ENCODE measurements around the gene HMGXB4. TPM values are rescaled to one million over a fixed set of nuclear protein-coding genes. Genes with fewer than 3 reads are reported as not detected.

Gene HMGXB4
- total and polyA plus RNA-seq, 2 of the 8 experiments (the other 6 are each of a cell fraction or from before 2014, with no cell fraction given): 20.9 to 41.3 TPM

DNA sequence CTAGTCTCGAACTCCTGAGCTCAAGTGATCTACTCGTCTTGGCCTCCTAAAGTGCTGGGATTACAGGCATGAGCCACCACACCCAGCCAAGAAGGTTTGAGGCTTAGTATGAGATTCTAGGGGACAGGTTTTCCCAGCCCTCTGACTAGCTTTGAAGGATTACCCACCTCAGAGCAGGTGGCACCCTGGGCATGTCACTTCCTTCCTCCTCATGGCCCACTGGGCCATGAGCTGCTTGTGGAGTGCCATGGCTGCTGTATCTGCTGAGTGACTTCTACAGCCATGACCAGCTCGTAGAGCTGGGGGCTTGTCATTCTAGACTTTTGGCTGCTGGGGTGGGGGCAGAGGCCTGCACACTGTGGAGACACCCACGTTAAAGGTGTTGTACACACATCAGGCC, 67.5 kb downstream of the HMGXB4 start:
- Histone ChIP-seq H2BK20ac (ENCODE audit: low read length) (no peak overlapping the region), H3K36me3 (ENCODE audit: control insufficient read depth in 2 of 4, insufficient read depth in 4 of 4, low read length in 3 of 4) (peaks cover 5 to 13% (median 8%) of the 10 kb centered on the region in 4 experiments; a peak in 6 of 8 replicates), H4K91ac (replicated peaks; ENCODE audit: insufficient read length, low read length) (no peak overlapping the region), H3K18ac (ENCODE audit: extremely low read depth, low read length) (no peak overlapping the region), H4K20me1 (replicated peaks in 1 of 2; ENCODE audit: control insufficient read depth in 1 of 2, insufficient read depth in 2 of 2, low read length in 2 of 2) (peaks cover 3% of the 10 kb centered on the region in 2 experiments), H3K27ac (ENCODE audit: low read depth, low read length) (no peak overlapping the region), H3K23ac (ENCODE audit: insufficient read length) (no peak overlapping the region), H3K79me2 (ENCODE audit: control insufficient read depth in 1 of 2, insufficient read depth in 2 of 2, low read length in 2 of 2) (no peaks in the 10 kb centered on the region), H3K56ac (replicated peaks; ENCODE audit: insufficient read length, low read depth, low read length) (no peak overlapping the region), H2BK120ac (replicated peaks; ENCODE audit: low read depth, low read length) (no peak overlapping the region), H4K8ac (ENCODE audit: extremely low read depth, insufficient read depth, low read length) (no peak overlapping the region), H2BK12ac (ENCODE audit: low read depth, low read length) (no peak overlapping the region), H3K14ac (ENCODE audit: insufficient read length) (no peak overlapping the region), H2BK15ac (ENCODE audit: low read length) (no peak overlapping the region), H3K4me2 (ENCODE audit: insufficient read depth in 1 of 2, low read depth in 2 of 2, low read length in 2 of 2) (no peak overlapping the region), H4K5ac (ENCODE audit: insufficient read length, low read depth, low read length) (no peak overlapping the region), H2AFZ (ENCODE audit: low read length) (no peak overlapping the region), H3K79me1 (ENCODE audit: low read depth, low read length) (no peaks in the 10 kb centered on the region; the same call in none of the 2 replicates), H3K27me3 (replicated peaks in 1 of 4; ENCODE audit: control insufficient read depth in 3 of 4, extremely low read depth in 1 of 4, insufficient read depth in 3 of 4, low read length in 3 of 4) (no peaks in the 10 kb centered on the region), H3K9ac (replicated peaks in 1 of 4; ENCODE audit: extremely low read depth in 1 of 4, low read depth in 3 of 4, low read length in 3 of 4) (no peak overlapping the region), H3K4me3 (ENCODE audit: extremely low read depth in 1 of 4, insufficient read depth in 2 of 4, low read depth in 3 of 4, low read length in 4 of 4) (no peak overlapping the region), H3K4me1 (replicated peaks in 1 of 4; ENCODE audit: control insufficient read depth in 3 of 4, insufficient read depth in 4 of 4, low read length in 3 of 4) (no peaks in the 10 kb centered on the region), H2AK5ac (ENCODE audit: low read depth, low read length) (no peak overlapping the region), H3K9me3 (ENCODE audit: insufficient read depth in 2 of 2, low read depth in 1 of 2, low read length in 1 of 2) (no peaks in the 10 kb centered on the region), H2BK5ac (ENCODE audit: low read depth, low read length) (no peak overlapping the region), H3K23me2 (ENCODE audit: low read depth, low read length) (no peaks in the 10 kb centered on the region), H3K4ac (replicated peaks; ENCODE audit: insufficient read length, low read depth, low read length) (no peak overlapping the region)
- ChIA-PET CTCF (ENCODE audit: partially characterized antibody) (interaction anchor here (1.0 kb wide), 1 partner anchor 11 kb away, joined by 3 read pairs; no protein-coding TSS in a partner anchor), POLR2A (ENCODE audit: partially characterized antibody) (interaction anchor here (0.9 to 1.3 kb wide), 2 partner anchors 9 to 16 kb away, joined by 3 read pairs; no protein-coding TSS in a partner anchor)
- FAIRE-seq: no peak
- TF ChIP-seq RFX5 (IDR thresholded peaks at IDR 0.05; ENCODE audit: borderline replicate concordance, low read depth, low read length): no peak
- TF ChIP-seq, protein P1, sequence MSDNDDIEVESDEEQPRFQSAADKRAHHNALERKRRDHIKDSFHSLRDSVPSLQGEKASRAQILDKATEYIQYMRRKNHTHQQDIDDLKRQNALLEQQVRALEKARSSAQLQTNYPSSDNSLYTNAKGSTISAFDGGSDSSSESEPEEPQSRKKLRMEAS (IDR thresholded peaks at IDR 0.05): no peak
- no peak for TF ChIP-seq CTBP2 (IDR thresholded peaks at IDR 0.05; ENCODE audit: borderline replicate concordance, insufficient read depth, insufficient read length, low read length)
- no peak for TF ChIP-seq RAD21 (IDR thresholded peaks at IDR 0.05 in 1 of 2, conservative IDR thresholded peaks at IDR 0.05 in 1 of 2; ENCODE audit: low read depth in 2 of 2, low read length in 2 of 2)
- no peak for TF ChIP-seq BRCA1 (IDR thresholded peaks at IDR 0.05; ENCODE audit: low read depth, low read length)
- no peak for TF ChIP-seq SIX5 (IDR thresholded peaks at IDR 0.05; ENCODE audit: low read depth, low read length)
- TF ChIP-seq SRF (IDR thresholded peaks at IDR 0.05; ENCODE audit: low read depth, low read length): no peak
- 93% methylated on average over 4 of the region's 4 CpGs; no CpG with 5 or more reads in 1 of the 2 experiments for WGBS, 2 experiments (ENCODE audit: extremely low coverage in 1 of 2, insufficient coverage in 1 of 2, insufficient read length in 1 of 2, insufficient replicate concordance in 2 of 2, low coverage in 1 of 2, low lambda C conversion rate in 2 of 2, missing lambda C conversion rate in 1 of 2)
- no peak for DNase-seq (ENCODE audit: low read depth in 1 of 2, low spot score in 2 of 2)

Data from H1 (cell line).